OCI-LY7 (cell line): ENCODE data around the gene UBAP1.

ENCODE experiments used
- EZH2phosphoT487 ChIP-seq: fragments of 200-600 bp; sonication (generic); IDR thresholded peaks from 2 replicates; pipeline ENCODE4 v1.6.1; 2018; ENCODE audit warnings: low read depth, borderline replicate concordance, mild to moderate bottlenecking, mixed run types, antibody characterized with exemption, low read length, moderate library complexity, mixed read lengths
- TF ChIP-seq, protein P1 (sequence below): fragments of 200-600 bp; sonication (generic); conservative IDR thresholded peaks from 2 replicates; pipeline ENCODE4 v1.5.1; 2014; ENCODE audit warnings: mild to moderate bottlenecking, antibody characterized with exemption, low read length, moderate library complexity, mixed read lengths

- TF ChIP-seq, protein P1, sequence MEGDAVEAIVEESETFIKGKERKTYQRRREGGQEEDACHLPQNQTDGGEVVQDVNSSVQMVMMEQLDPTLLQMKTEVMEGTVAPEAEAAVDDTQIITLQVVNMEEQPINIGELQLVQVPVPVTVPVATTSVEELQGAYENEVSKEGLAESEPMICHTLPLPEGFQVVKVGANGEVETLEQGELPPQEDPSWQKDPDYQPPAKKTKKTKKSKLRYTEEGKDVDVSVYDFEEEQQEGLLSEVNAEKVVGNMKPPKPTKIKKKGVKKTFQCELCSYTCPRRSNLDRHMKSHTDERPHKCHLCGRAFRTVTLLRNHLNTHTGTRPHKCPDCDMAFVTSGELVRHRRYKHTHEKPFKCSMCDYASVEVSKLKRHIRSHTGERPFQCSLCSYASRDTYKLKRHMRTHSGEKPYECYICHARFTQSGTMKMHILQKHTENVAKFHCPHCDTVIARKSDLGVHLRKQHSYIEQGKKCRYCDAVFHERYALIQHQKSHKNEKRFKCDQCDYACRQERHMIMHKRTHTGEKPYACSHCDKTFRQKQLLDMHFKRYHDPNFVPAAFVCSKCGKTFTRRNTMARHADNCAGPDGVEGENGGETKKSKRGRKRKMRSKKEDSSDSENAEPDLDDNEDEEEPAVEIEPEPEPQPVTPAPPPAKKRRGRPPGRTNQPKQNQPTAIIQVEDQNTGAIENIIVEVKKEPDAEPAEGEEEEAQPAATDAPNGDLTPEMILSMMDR: no peak
- no peak for TF ChIP-seq EZH2phosphoT487
These were observed 6.9 kb upstream of the UBAP1 start for GRCh38 chr9:34171753-34172535.
